ENCODE results near the gene INPP5A.

DNA sequence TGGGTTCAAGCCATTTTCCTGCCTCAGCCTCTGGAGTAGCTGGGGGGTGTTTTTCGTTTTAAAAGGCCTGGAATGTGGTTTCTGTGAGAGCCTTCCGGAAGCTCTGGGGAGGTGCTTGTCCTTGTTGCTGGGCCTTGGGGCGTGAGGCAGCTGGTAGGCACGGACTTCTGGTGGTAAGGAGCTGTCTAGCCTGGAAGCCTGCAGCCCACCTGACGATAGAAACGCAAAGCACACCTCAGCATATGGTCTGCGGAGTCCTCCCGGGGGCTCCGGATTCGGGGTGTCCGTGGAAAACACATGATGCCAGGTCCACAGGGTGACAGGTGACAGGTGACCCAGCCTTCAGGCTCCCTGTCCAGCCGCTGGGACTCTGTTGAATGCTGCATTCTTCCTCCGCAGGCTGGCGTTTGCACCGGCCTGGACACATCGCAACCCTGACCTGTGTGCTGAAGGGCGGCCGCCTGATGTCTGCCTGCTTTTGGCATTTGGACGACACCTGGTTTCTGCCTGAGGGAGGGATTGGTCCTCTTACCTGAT lies 37.3 kb downstream of the INPP5A start:
- TF ChIP-seq, protein P1, sequence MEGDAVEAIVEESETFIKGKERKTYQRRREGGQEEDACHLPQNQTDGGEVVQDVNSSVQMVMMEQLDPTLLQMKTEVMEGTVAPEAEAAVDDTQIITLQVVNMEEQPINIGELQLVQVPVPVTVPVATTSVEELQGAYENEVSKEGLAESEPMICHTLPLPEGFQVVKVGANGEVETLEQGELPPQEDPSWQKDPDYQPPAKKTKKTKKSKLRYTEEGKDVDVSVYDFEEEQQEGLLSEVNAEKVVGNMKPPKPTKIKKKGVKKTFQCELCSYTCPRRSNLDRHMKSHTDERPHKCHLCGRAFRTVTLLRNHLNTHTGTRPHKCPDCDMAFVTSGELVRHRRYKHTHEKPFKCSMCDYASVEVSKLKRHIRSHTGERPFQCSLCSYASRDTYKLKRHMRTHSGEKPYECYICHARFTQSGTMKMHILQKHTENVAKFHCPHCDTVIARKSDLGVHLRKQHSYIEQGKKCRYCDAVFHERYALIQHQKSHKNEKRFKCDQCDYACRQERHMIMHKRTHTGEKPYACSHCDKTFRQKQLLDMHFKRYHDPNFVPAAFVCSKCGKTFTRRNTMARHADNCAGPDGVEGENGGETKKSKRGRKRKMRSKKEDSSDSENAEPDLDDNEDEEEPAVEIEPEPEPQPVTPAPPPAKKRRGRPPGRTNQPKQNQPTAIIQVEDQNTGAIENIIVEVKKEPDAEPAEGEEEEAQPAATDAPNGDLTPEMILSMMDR (IDR thresholded peaks at IDR 0.05 in 2 of 3, conservative IDR thresholded peaks at IDR 0.05 in 1 of 3; ENCODE audit: borderline replicate concordance in 1 of 3, insufficient read depth in 1 of 3, low read depth in 2 of 3, low read length in 2 of 3) = no peak
- TF ChIP-seq, protein P2, sequence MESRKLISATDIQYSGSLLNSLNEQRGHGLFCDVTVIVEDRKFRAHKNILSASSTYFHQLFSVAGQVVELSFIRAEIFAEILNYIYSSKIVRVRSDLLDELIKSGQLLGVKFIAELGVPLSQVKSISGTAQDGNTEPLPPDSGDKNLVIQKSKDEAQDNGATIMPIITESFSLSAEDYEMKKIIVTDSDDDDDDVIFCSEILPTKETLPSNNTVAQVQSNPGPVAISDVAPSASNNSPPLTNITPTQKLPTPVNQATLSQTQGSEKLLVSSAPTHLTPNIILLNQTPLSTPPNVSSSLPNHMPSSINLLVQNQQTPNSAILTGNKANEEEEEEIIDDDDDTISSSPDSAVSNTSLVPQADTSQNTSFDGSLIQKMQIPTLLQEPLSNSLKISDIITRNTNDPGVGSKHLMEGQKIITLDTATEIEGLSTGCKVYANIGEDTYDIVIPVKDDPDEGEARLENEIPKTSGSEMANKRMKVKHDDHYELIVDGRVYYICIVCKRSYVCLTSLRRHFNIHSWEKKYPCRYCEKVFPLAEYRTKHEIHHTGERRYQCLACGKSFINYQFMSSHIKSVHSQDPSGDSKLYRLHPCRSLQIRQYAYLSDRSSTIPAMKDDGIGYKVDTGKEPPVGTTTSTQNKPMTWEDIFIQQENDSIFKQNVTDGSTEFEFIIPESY (IDR thresholded peaks at IDR 0.05; ENCODE audit: extremely low read depth, insufficient replicate concordance, low read length) = no peak
- no peak for TF ChIP-seq EZH2 (IDR thresholded peaks at IDR 0.05)
- no peak for TF ChIP-seq POLR2A (IDR thresholded peaks at IDR 0.05; ENCODE audit: borderline replicate concordance, extremely low read depth, insufficient read depth, insufficient read length)
- TF ChIP-seq JUND (IDR thresholded peaks at IDR 0.05) = no peak
- TF ChIP-seq POLR2AphosphoS5 (IDR thresholded peaks at IDR 0.05; ENCODE audit: low read depth, low read length) = no peak
- TF ChIP-seq SP1 (IDR thresholded peaks at IDR 0.05; ENCODE audit: low read depth) = no peak
- TF ChIP-seq CEBPB (IDR thresholded peaks at IDR 0.05; ENCODE audit: low read depth) = no peak
- no peak for TF ChIP-seq YY1 (IDR thresholded peaks at IDR 0.05; ENCODE audit: extremely low read depth, insufficient replicate concordance, low read depth, low read length)
- no peak for TF ChIP-seq FOSL1 (IDR thresholded peaks at IDR 0.05; ENCODE audit: low read depth)
- no peak for TF ChIP-seq ZNF274 (IDR thresholded peaks at IDR 0.05; ENCODE audit: low read depth, low read length)
- TF ChIP-seq, protein P3, sequence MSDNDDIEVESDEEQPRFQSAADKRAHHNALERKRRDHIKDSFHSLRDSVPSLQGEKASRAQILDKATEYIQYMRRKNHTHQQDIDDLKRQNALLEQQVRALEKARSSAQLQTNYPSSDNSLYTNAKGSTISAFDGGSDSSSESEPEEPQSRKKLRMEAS (IDR thresholded peaks at IDR 0.05) = no peak
